HEK293 (cell line): Measurements from ENCODE around the gene PURB.
A peak's percentile ranks its signal among the peaks of the same experiment; 100 is the strongest.

Source experiments
- ATF2 ChIP-seq: fragments of 450-650 bp; formaldehyde crosslinking; IDR thresholded peaks from 2 replicates; pipeline ENCODE4 v1.5.1; 2016; ENCODE audit warnings: missing biosample characterization, missing genetic modification characterization, low read depth
- BCL11A ChIP-seq: fragments of 450-650 bp; formaldehyde crosslinking; IDR thresholded peaks from 2 replicates; pipeline ENCODE4 v1.5.1; 2016; ENCODE audit warnings: low read depth, missing biosample characterization, missing genetic modification characterization
- ELK4 ChIP-seq: IDR thresholded peaks from 2 replicates; pipeline ENCODE4 v1.6.1; 2011; ENCODE audit warnings: mild to moderate bottlenecking, low read depth, low read length, borderline replicate concordance
- HIC1 ChIP-seq: fragments of 450-650 bp; formaldehyde crosslinking; IDR thresholded peaks from 2 replicates; pipeline ENCODE4 v1.5.1; 2016; ENCODE audit warnings: missing biosample characterization, missing genetic modification characterization
- INSM2 ChIP-seq: fragments of 450-650 bp; formaldehyde crosslinking; IDR thresholded peaks from 2 replicates; pipeline ENCODE4 v1.5.1; 2016; ENCODE audit warnings: missing biosample characterization, missing genetic modification characterization
- OVOL3 ChIP-seq: fragments of 450-650 bp; formaldehyde crosslinking; IDR thresholded peaks from 2 replicates; pipeline ENCODE4 v1.5.1; 2016; ENCODE audit warnings: missing biosample characterization, missing genetic modification characterization
- TSHZ1 ChIP-seq: fragments of 450-650 bp; formaldehyde crosslinking; IDR thresholded peaks from 2 replicates; pipeline ENCODE4 v1.5.1; 2016; ENCODE audit warnings: missing biosample characterization, missing genetic modification characterization, borderline replicate concordance
- YY2 ChIP-seq: fragments of 450-650 bp; formaldehyde crosslinking; IDR thresholded peaks from 2 replicates; pipeline ENCODE4 v1.5.1; 2016; ENCODE audit warnings: missing biosample characterization, missing genetic modification characterization
- ZBTB8A ChIP-seq: fragments of 450-650 bp; formaldehyde crosslinking; IDR thresholded peaks from 2 replicates; pipeline ENCODE4 v1.5.1; 2016; ENCODE audit warnings: missing biosample characterization, missing genetic modification characterization
- ZEB2 ChIP-seq: fragments of 450-650 bp; formaldehyde crosslinking; IDR thresholded peaks from 2 replicates; pipeline ENCODE4 v1.5.1; 2016; ENCODE audit warnings: missing biosample characterization, missing genetic modification characterization
- ZNF148 ChIP-seq: fragments of 450-650 bp; formaldehyde crosslinking; IDR thresholded peaks from 2 replicates; pipeline ENCODE4 v1.5.0; 2017; ENCODE audit warnings: missing biosample characterization, missing genetic modification characterization, borderline replicate concordance
- ZNF202 ChIP-seq: fragments of 450-650 bp; formaldehyde crosslinking; IDR thresholded peaks from 2 replicates; pipeline ENCODE4 v1.5.1; 2016; ENCODE audit warnings: missing biosample characterization, missing genetic modification characterization, borderline replicate concordance
- ZNF223 ChIP-seq: fragments of 450-650 bp; formaldehyde crosslinking; IDR thresholded peaks from 2 replicates; pipeline ENCODE4 v1.5.1; 2016; ENCODE audit warnings: missing biosample characterization, missing genetic modification characterization
- ZNF26 ChIP-seq: fragments of 450-650 bp; formaldehyde crosslinking; IDR thresholded peaks from 2 replicates; pipeline ENCODE4 v1.5.1; 2016; ENCODE audit warnings: missing biosample characterization, missing genetic modification characterization
- ZNF274 ChIP-seq, 2 experiments: fragments of 200-500 bp in 1 of 2; fragments of 450-650 bp in 1 of 2; sonication (Bioruptor generic) in 1 of 2; formaldehyde crosslinking in 1 of 2; IDR thresholded peaks; 2 replicates each; pipeline versions ENCODE4 v1.5.1 to v1.6.1; 2014 to 2016; ENCODE audit warnings: borderline replicate concordance in 1 of 2, inconsistent platforms in 1 of 2, low read length in 1 of 2, missing biosample characterization in 1 of 2, missing genetic modification characterization in 1 of 2
- ZNF362 ChIP-seq: fragments of 450-650 bp; formaldehyde crosslinking; IDR thresholded peaks from 2 replicates; pipeline ENCODE4 v1.5.1; 2016; ENCODE audit warnings: missing biosample characterization, missing genetic modification characterization
- ZNF426 ChIP-seq: fragments of 450-650 bp; formaldehyde crosslinking; IDR thresholded peaks from 2 replicates; pipeline ENCODE4 v1.5.1; 2017; ENCODE audit warnings: missing biosample characterization, missing genetic modification characterization, mild to moderate bottlenecking, inconsistent platforms, moderate library complexity
- ZNF473 ChIP-seq: fragments of 450-650 bp; formaldehyde crosslinking; IDR thresholded peaks from 2 replicates; pipeline ENCODE4 v1.5.1; 2017; ENCODE audit warnings: missing biosample characterization, missing genetic modification characterization
- ZNF548 ChIP-seq: fragments of 450-650 bp; formaldehyde crosslinking; IDR thresholded peaks from 2 replicates; pipeline ENCODE4 v1.5.1; 2016; ENCODE audit warnings: missing biosample characterization, missing genetic modification characterization
- ZNF555 ChIP-seq: fragments of 450-650 bp; formaldehyde crosslinking; conservative IDR thresholded peaks from 2 replicates; pipeline ENCODE4 v1.5.1; 2017; ENCODE audit warnings: missing biosample characterization, mild to moderate bottlenecking, missing genetic modification characterization, inconsistent platforms
- ZNF785 ChIP-seq: fragments of 450-650 bp; formaldehyde crosslinking; IDR thresholded peaks from 2 replicates; pipeline ENCODE4 v1.5.1; 2016; ENCODE audit warnings: missing biosample characterization, missing genetic modification characterization

Gene PURB

GRCh38 chr7:44885394-44886317 lies at the start of gene PURB (continued):
- TF ChIP-seq ZBTB8A (tag by site-specific recombination) (peak; percentile 76), ZNF26 (tag by site-specific recombination) (no peak), ZNF148 (tag by site-specific recombination) (no peak), ZNF426 (tag by site-specific recombination) (no peak), ZNF548 (no peak), INSM2 (peak; percentile 58; the same call in 1 of the 2 replicates), YY2 (tag by site-specific recombination) (no peak), ZNF473 (tag by site-specific recombination) (no peak), ZNF202 (tag by site-specific recombination) (no peak), OVOL3 (tag by site-specific recombination) (no peak), ZNF223 (tag by site-specific recombination) (no peak), ELK4 (peak; percentile 69; the same call in 1 of the 2 replicates), BCL11A (tag by site-specific recombination) (no peak), ZNF362 (tag by site-specific recombination) (no peak), ZNF274 (IDR thresholded peaks at IDR 0.05; ENCODE audit: low read length) (no peak), ZNF274 (tag by site-specific recombination; IDR thresholded peaks at IDR 0.05; ENCODE audit: borderline replicate concordance) (no peak), ZNF785 (tag by site-specific recombination) (no peak), ZNF555 (tag by site-specific recombination) (no peak), ATF2 (tag by site-specific recombination) (peak; percentile 93), TSHZ1 (tag by site-specific recombination) (peak; percentile 29; the same call in 1 of the 2 replicates), ZEB2 (peak; percentile 91), HIC1 (tag by site-specific recombination) (peak; percentile 86)
